Tibial artery (tissue), 4 donors: ENCODE data around the gene MYO6.

Source experiments
- DNase-seq, 2 donors: peaks; one replicate each; pipeline ENCODE4 v3.0.0-alpha.2; 2019
- H3K27ac ChIP-seq, 2 donors: fragments of 200-600 bp; sonication (generic) in 1 of 2; 1 replicate in 1 of 2; 2 replicates in 1 of 2; pipeline ENCODE4 v1.5.1; 2018 to 2019; ENCODE audit warnings: mild to moderate bottlenecking in 1 of 2
- H3K27me3 ChIP-seq, 2 donors: fragments of 200-600 bp; sonication (generic) in 1 of 2; one replicate each; pipeline versions ENCODE4 v1.5.1 to v1.6.0; 2016 to 2019
- H3K36me3 ChIP-seq, 3 donors: fragments of 200-600 bp; sonication (generic) in 2 of 3; one replicate each; pipeline ENCODE4 v1.5.1; 2016 to 2019; ENCODE audit warnings: mild to moderate bottlenecking in 2 of 3
- H3K4me1 ChIP-seq, 4 donors: fragments of 200-600 bp; sonication (generic) in 2 of 4; 1 replicate in 3 of 4; 2 replicates in 1 of 4; pipeline ENCODE4 v1.5.1; 2016 to 2019
- H3K4me3 ChIP-seq, 2 donors: fragments of 200-600 bp; sonication (generic) in 1 of 2; 1 replicate in 1 of 2; 2 replicates in 1 of 2; pipeline ENCODE4 v1.5.1; 2018 to 2019; ENCODE audit warnings: mild to moderate bottlenecking in 2 of 2
- H3K9me3 ChIP-seq, 3 donors: fragments of 200-600 bp; sonication (generic) in 1 of 3; one replicate each; pipeline ENCODE4 v1.5.1; 2016 to 2019
- CTCF ChIP-seq, 2 experiments: fragments of 200-600 bp in 1 of 2; fragments of 450-650 bp in 1 of 2; IDR thresholded peaks; one replicate each; pipeline ENCODE4 v1.5.1; 2017 to 2019; ENCODE audit warnings: antibody characterized with exemption in 2 of 2, mild to moderate bottlenecking in 1 of 2, moderate library complexity in 1 of 2
- intact Hi-C: fragments of 100-400 bp; cut with DNase I; formaldehyde crosslinking; loops from one replicate; pipeline ENCODE4 v1.15.0; 2023; ENCODE audit warnings: low total_unique reads

Gene MYO6

GRCh38 chr6:75791881-75792280, 42.8 kb downstream of the MYO6 start:
- TF ChIP-seq CTCF (IDR thresholded peaks at IDR 0.05), result no peak
- peaks cover 0 to 7% (median 3%) of the 10 kb centered on the region in 4 donors for H3K4me1 ChIP-seq
- H3K27ac ChIP-seq, result no peak overlapping the region
- no peak overlapping the region for H3K4me3 ChIP-seq
- no peaks in the 10 kb centered on the region for H3K36me3 ChIP-seq
- intact Hi-C loops, result no loop called here
- no peak for DNase-seq
- H3K27me3 ChIP-seq, result no peaks in the 10 kb centered on the region
- no peaks in the 10 kb centered on the region for H3K9me3 ChIP-seq

- Histone ChIP-seq H3K4me3 (no peak overlapping the region), H3K9me3 (no peaks in the 10 kb centered on the region), H3K27me3 (no peaks in the 10 kb centered on the region), H3K4me1 (peaks cover 0 to 13% (median 3%) of the 10 kb centered on the region in 4 donors), H3K36me3 (no peaks in the 10 kb centered on the region), H3K27ac (no peak overlapping the region)
- intact Hi-C loops, result no loop called here
- DNase-seq, result no peak
- TF ChIP-seq CTCF (IDR thresholded peaks at IDR 0.05), result no peak
These were observed 45.4 kb downstream of the MYO6 start for GRCh38 chr6:75794351-75794846.

- Histone ChIP-seq H3K9me3 (no peaks in the 10 kb centered on the region), H3K4me1 (peaks cover 0 to 13% (median 3%) of the 10 kb centered on the region in 4 donors), H3K27ac (no peak overlapping the region), H3K36me3 (no peaks in the 10 kb centered on the region), H3K4me3 (no peak overlapping the region), H3K27me3 (no peaks in the 10 kb centered on the region)
- intact Hi-C loops, result no loop called here
- TF ChIP-seq CTCF (IDR thresholded peaks at IDR 0.05), result no peak
- no peak for DNase-seq
These were observed 46.1 kb downstream of the MYO6 start for GRCh38 chr6:75794954-75795739.

- no peaks in the 10 kb centered on the region for H3K27me3 ChIP-seq
- intact Hi-C loops, result no loop called here
- peaks cover 0 to 11% (median 3%) of the 10 kb centered on the region in 4 donors for H3K4me1 ChIP-seq
- no peak for TF ChIP-seq CTCF (IDR thresholded peaks at IDR 0.05)
- H3K27ac ChIP-seq, result no peak overlapping the region
- H3K36me3 ChIP-seq, result no peaks in the 10 kb centered on the region
- H3K9me3 ChIP-seq, result no peaks in the 10 kb centered on the region
- no peak overlapping the region for H3K4me3 ChIP-seq
- no peak for DNase-seq
These were observed 47.7 kb downstream of the MYO6 start for GRCh38 chr6:75796723-75797122.

GRCh38 chr6:75800133-75800532, 51.1 kb downstream of the MYO6 start:
- Histone ChIP-seq H3K27me3 (no peaks in the 10 kb centered on the region), H3K4me3 (no peak overlapping the region), H3K27ac (no peak overlapping the region), H3K9me3 (no peaks in the 10 kb centered on the region), H3K4me1 (peaks cover 0 to 6% (median 0%) of the 10 kb centered on the region in 4 donors), H3K36me3 (no peaks in the 10 kb centered on the region)
- intact Hi-C loops, result no loop called here
- no peak for TF ChIP-seq CTCF (IDR thresholded peaks at IDR 0.05)
- DNase-seq, result no peak
